Nephron progenitor cell (in vitro differentiated cells): Measurements from ENCODE around the gene SMARCC2.

Experiments used
- DNase-seq: peaks from one replicate; pipeline ENCODE4 v3.0.0; 2021
- H3K27ac Mint-ChIP-seq: 2 replicates; pipeline ENCODE4 v1.8.0; 2021; ENCODE audit warnings: mild to moderate bottlenecking, moderate library complexity, mixed read lengths
- H3K27me3 Mint-ChIP-seq: 2 replicates; pipeline ENCODE4 v1.8.0; 2021; ENCODE audit warnings: mild to moderate bottlenecking, low read depth, mixed read lengths; ENCODE audit not compliant: poor library complexity
- H3K36me3 Mint-ChIP-seq: 2 replicates; pipeline ENCODE4 v1.8.0; 2021; ENCODE audit warnings: low read depth, mixed read lengths
- H3K4me1 Mint-ChIP-seq: 2 replicates; pipeline ENCODE4 v1.8.0; 2021; ENCODE audit warnings: mixed read lengths
- H3K4me3 Mint-ChIP-seq: 2 replicates; pipeline ENCODE4 v1.8.0; 2021; ENCODE audit warnings: mild to moderate bottlenecking, moderate library complexity, mixed read lengths
- H3K9me3 Mint-ChIP-seq: 2 replicates; pipeline ENCODE4 v1.8.0; 2021; ENCODE audit warnings: mild to moderate bottlenecking, moderate library complexity, mixed read lengths
- TF ChIP-seq, protein P1 (sequence below): fragments of 200-600 bp; sonication (generic); IDR thresholded peaks from 2 replicates; pipeline ENCODE4 v1.5.0; 2021; ENCODE audit warnings: antibody characterized with exemption

SMARCC2 gene

DNA sequence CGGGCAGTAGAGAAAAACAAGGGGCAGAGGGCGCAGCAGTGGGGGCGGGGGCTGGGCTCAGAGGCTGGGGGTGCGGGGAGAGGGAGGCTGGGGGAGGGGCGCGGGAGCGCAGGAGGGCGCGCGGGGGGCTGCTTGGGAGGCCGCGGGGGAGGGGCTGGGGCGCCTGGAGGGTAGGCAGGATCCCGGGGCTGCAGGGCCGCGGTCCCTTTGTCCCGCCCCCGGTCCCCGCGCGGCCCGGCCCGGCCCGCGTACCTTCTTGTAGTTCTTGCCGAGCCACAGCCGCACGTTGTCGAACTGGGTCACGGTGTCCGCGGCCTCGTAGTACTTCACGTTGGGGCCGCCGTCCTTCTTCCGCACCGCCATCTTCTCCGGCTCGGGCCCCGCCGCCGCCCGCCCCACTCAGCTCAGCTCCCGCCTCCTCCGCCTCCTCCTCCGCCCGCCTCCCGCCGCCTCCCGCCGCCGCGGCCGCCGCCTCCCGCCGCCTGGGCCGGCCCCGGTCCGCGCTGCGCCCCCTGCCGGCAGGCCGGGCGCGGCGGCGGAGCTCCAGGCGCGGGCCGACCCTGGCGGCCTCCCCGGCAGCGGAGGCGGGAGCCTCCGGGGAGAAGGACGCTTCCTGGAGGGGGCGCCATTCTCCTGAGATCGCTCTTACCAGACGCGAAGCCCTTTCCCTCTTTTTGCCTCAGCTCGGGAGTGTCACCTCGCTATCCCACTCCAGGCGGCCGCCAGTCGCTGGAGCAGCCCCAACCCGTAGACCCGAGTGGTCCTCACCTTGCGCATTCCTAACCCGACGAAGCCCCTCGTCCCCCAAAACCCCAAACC is at the start of gene SMARCC2:
Gene SMARCC2, minus strand, starts transcription at position 385 of the 819 bp plus-strand sequence. Its CDS starts 22 bp downstream, at position 363.
- H3K36me3 Mint-ChIP-seq: peaks cover 25% of the 10 kb centered on the region
- no peaks in the 10 kb centered on the region for H3K9me3 Mint-ChIP-seq
- peaks cover 31% of the 10 kb centered on the region for H3K4me1 Mint-ChIP-seq
- DNase-seq: peak; percentile 93
- TF ChIP-seq, protein P1, sequence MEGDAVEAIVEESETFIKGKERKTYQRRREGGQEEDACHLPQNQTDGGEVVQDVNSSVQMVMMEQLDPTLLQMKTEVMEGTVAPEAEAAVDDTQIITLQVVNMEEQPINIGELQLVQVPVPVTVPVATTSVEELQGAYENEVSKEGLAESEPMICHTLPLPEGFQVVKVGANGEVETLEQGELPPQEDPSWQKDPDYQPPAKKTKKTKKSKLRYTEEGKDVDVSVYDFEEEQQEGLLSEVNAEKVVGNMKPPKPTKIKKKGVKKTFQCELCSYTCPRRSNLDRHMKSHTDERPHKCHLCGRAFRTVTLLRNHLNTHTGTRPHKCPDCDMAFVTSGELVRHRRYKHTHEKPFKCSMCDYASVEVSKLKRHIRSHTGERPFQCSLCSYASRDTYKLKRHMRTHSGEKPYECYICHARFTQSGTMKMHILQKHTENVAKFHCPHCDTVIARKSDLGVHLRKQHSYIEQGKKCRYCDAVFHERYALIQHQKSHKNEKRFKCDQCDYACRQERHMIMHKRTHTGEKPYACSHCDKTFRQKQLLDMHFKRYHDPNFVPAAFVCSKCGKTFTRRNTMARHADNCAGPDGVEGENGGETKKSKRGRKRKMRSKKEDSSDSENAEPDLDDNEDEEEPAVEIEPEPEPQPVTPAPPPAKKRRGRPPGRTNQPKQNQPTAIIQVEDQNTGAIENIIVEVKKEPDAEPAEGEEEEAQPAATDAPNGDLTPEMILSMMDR: peak; percentile 46
- peak within 1 kb of the TSS; percentile 99 for H3K27ac Mint-ChIP-seq
- H3K27me3 Mint-ChIP-seq: peaks cover 4% of the 10 kb centered on the region
- H3K4me3 Mint-ChIP-seq: peak within 1 kb of the TSS; percentile 92

DNA sequence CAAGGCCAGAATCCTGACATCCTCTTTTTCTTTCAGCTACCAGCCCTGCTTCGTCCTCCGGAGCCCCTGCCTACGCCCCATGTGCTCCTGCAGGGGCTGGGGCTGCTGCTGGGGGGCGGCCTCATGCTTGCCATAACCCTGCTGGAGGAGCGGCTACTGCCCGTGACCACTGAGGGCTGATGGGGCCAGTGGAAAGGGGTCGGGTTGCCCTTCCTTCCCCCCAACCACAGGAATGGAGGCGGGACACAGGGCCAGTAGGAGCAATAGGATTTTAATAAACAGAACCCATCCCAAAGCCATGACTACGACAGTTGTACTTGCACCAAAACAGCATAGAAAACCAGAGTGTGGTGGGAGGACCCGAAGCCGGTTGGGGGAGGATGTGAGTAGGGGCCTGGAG is 48.3 kb upstream of the SMARCC2 start:
- H3K4me1 Mint-ChIP-seq: peaks cover 26% of the 10 kb centered on the region
- H3K36me3 Mint-ChIP-seq: peaks cover 27% of the 10 kb centered on the region
- H3K9me3 Mint-ChIP-seq: no peaks in the 10 kb centered on the region
- H3K4me3 Mint-ChIP-seq: no peak overlapping the region
- TF ChIP-seq, protein P1: no peak
- H3K27ac Mint-ChIP-seq: no peak overlapping the region
- peak; percentile 22 for DNase-seq
- peaks cover 4% of the 10 kb centered on the region for H3K27me3 Mint-ChIP-seq

DNA sequence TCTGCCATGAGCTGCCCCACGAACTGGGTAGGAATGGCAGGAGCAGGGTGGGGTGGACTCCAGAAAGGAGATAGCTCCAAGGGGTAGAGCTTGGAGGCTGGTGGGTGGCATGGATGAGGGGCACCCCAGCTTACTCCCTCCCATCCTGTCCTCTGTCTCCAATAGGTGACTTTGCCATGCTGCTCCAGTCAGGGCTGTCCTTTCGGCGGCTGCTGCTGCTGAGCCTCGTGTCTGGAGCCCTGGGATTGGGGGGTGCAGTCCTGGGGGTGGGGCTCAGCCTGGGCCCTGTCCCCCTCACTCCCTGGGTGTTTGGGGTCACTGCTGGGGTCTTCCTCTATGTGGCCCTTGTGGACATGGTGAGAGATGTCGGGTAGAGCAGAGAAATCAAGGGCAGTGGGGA is 47.7 kb upstream of the SMARCC2 start:
- H3K4me1 Mint-ChIP-seq: peaks cover 21% of the 10 kb centered on the region
- H3K27me3 Mint-ChIP-seq: peaks cover 7% of the 10 kb centered on the region
- H3K36me3 Mint-ChIP-seq: peaks cover 22% of the 10 kb centered on the region
- H3K27ac Mint-ChIP-seq: no peak overlapping the region
- H3K9me3 Mint-ChIP-seq: no peaks in the 10 kb centered on the region
- no peak overlapping the region for H3K4me3 Mint-ChIP-seq
- TF ChIP-seq, protein P1: no peak
- DNase-seq: no peak

DNA sequence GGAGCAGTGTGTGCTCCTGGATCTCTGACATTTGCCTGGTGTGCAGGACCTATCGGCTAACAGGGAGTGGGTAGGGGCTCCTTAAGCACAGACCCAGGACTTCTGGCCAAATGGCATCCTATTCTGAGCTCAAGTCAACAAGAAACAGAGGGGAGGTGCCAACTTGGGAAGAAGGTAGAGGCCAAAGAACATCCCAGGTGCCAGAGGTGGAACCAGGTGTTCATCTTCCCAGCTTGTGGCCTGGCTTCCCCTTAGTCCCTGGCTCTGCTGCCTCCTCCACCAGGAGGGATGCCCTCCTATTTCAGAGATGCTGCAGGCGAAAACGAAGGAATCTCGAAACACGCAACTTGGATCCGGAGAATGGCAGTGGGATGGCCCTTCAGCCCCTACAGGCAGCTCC is 46.8 kb upstream of the SMARCC2 start:
- Mint-ChIP-seq H3K27me3 (peaks cover 6% of the 10 kb centered on the region), H3K4me3 (no peak overlapping the region), H3K27ac (no peak overlapping the region), H3K4me1 (peaks cover 19% of the 10 kb centered on the region), H3K36me3 (peaks cover 13% of the 10 kb centered on the region), H3K9me3 (no peaks in the 10 kb centered on the region)
- TF ChIP-seq, protein P1: no peak
- no peak for DNase-seq

DNA sequence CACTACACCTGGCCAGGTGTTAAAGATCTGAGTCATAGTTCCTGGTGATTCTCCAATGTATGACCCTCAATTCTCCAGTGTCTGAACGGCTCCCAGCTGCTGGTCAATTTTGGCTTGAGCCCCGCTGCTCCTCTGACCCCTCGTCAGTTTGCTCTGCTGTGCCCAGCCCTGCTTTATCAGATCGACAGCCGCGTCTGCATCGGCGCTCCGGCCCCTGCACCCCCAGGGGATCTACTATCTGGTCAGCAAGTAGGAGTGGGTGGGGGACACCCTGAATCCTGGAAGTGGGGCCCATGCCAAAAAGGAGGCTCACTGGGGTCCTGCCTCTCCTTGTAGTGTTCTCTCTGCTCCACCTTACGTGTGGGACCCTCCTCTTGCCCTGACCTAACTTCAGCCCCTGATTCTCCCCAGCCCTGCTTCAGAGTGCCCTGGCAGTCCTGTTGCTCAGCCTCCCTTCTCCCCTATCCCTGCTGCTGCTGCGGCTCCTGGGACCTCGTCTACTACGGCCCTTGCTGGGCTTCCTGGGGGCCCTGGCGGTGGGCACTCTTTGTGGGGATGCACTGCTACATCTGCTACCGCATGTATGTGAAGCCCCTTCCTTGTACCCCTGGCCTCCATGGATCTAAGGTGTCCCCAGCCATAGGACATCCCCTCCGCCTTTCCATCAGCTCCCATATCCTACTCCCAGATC is 45.6 kb upstream of the SMARCC2 start:
- no peak overlapping the region for H3K4me3 Mint-ChIP-seq
- peaks cover 3% of the 10 kb centered on the region for H3K27me3 Mint-ChIP-seq
- H3K27ac Mint-ChIP-seq: peak overlapping the region; percentile 84
- H3K9me3 Mint-ChIP-seq: no peaks in the 10 kb centered on the region
- TF ChIP-seq, protein P1: no peak
- H3K4me1 Mint-ChIP-seq: peaks cover 29% of the 10 kb centered on the region
- no peak for DNase-seq
- peaks cover 7% of the 10 kb centered on the region for H3K36me3 Mint-ChIP-seq
